ENCODE results near the gene NELL2.

GRCh38 chr12:44584625-44585024 lies 291.5 kb downstream of the NELL2 start:
- TF ChIP-seq CTCF (IDR thresholded peaks at IDR 0.05) (no peak), POLR2AphosphoS5 (IDR thresholded peaks at IDR 0.05) (no peak), POLR2A (IDR thresholded peaks at IDR 0.05) (no peak), EP300 (IDR thresholded peaks at IDR 0.05) (no peak)

Measured in upper lobe of left lung (tissue), 4 donors.